H9 (cell line): ENCODE data around the gene TRPM8. TPM values are rescaled to one million over a fixed set of nuclear protein-coding genes. Genes with fewer than 3 reads are reported as not detected.

Experiments
- DNase-seq: peaks from one replicate; pipeline ENCODE4 v3.0.0-alpha.2; 2017
- H2AFZ ChIP-seq: one replicate; pipeline ENCODE4 v1.6.1; 2013; ENCODE audit warnings: mild to moderate bottlenecking, low read length, control low read depth, moderate library complexity
- H2AK5ac ChIP-seq: 2 replicates; pipeline ENCODE4 v1.6.1; 2013; ENCODE audit warnings: low read length, control low read depth, mixed read lengths; ENCODE audit not compliant: insufficient read length
- H2BK120ac ChIP-seq: one replicate; pipeline ENCODE4 v1.6.1; 2013; ENCODE audit warnings: low read depth, mild to moderate bottlenecking, low read length, control low read depth, inconsistent platforms; ENCODE audit not compliant: poor library complexity, severe bottlenecking
- H2BK12ac ChIP-seq: 2 replicates; pipeline ENCODE4 v1.6.1; 2013; ENCODE audit warnings: low read length, control low read depth, mixed read lengths, low read depth; ENCODE audit not compliant: insufficient read length
- H2BK15ac ChIP-seq: 2 replicates; pipeline ENCODE4 v1.6.1; 2013; ENCODE audit warnings: low read depth, low read length, control low read depth
- H2BK20ac ChIP-seq: one replicate; pipeline ENCODE4 v1.6.1; 2013; ENCODE audit warnings: low read depth, mild to moderate bottlenecking, low read length, control low read depth, inconsistent platforms; ENCODE audit not compliant: poor library complexity, severe bottlenecking
- H2BK5ac ChIP-seq: 2 replicates; pipeline ENCODE4 v1.6.1; 2013; ENCODE audit warnings: low read length, control low read depth, mixed read lengths; ENCODE audit not compliant: insufficient read length
- H3K14ac ChIP-seq: 2 replicates; pipeline ENCODE4 v1.6.1; 2013; ENCODE audit warnings: low read length, control low read depth; ENCODE audit not compliant: insufficient read depth
- H3K18ac ChIP-seq: 2 replicates; pipeline ENCODE4 v1.6.1; 2013; ENCODE audit warnings: low read depth, mild to moderate bottlenecking, mixed read lengths, low read length, control low read depth; ENCODE audit not compliant: insufficient read length
- H3K23ac ChIP-seq: 2 replicates; pipeline ENCODE4 v1.6.1; 2013; ENCODE audit warnings: low read length, control low read depth, mixed read lengths, low read depth; ENCODE audit not compliant: insufficient read length
- H3K23me2 ChIP-seq: 2 replicates; pipeline ENCODE4 v1.6.1; 2013; ENCODE audit warnings: low read depth, mild to moderate bottlenecking, mixed read lengths, low read length, control low read depth; ENCODE audit not compliant: insufficient read length, poor library complexity, severe bottlenecking
- H3K27ac ChIP-seq: 2 replicates; pipeline ENCODE4 v1.5.1; 2013; ENCODE audit warnings: low read length, control low read depth, mixed read lengths, low read depth; ENCODE audit not compliant: insufficient read length
- H3K27me3 ChIP-seq: 2 replicates; pipeline ENCODE4 v1.6.1; 2013; ENCODE audit warnings: low read length, control low read depth, inconsistent platforms; ENCODE audit not compliant: insufficient read depth
- H3K4ac ChIP-seq: 2 replicates; pipeline ENCODE4 v1.6.1; 2013; ENCODE audit warnings: low read depth, mild to moderate bottlenecking, control low read depth, inconsistent platforms, low read length, moderate library complexity
- H3K4me1 ChIP-seq: 2 replicates; pipeline ENCODE4 v1.6.1; 2013; ENCODE audit warnings: low read length, control low read depth, inconsistent platforms; ENCODE audit not compliant: insufficient read depth
- H3K4me2 ChIP-seq: 2 replicates; pipeline ENCODE4 v1.6.1; 2013; ENCODE audit warnings: low read length, control low read depth, mixed read lengths; ENCODE audit not compliant: insufficient read length, insufficient read depth
- H3K56ac ChIP-seq: 2 replicates; pipeline ENCODE4 v1.6.1; 2013; ENCODE audit warnings: low read depth, mild to moderate bottlenecking, mixed read lengths, low read length, control low read depth; ENCODE audit not compliant: insufficient read length
- H3K79me1 ChIP-seq: 2 replicates; pipeline ENCODE4 v1.6.1; 2013; ENCODE audit warnings: low read depth, mild to moderate bottlenecking, moderate library complexity, low read length, control low read depth, inconsistent platforms; ENCODE audit not compliant: insufficient read depth, poor library complexity, severe bottlenecking
- H3K79me2 ChIP-seq: 2 replicates; pipeline ENCODE4 v1.6.1; 2013; ENCODE audit warnings: low read length, control low read depth, inconsistent platforms; ENCODE audit not compliant: insufficient read depth
- H3K9ac ChIP-seq: 2 replicates; pipeline ENCODE4 v1.6.1; 2013; ENCODE audit warnings: low read length, control low read depth, mixed read lengths; ENCODE audit not compliant: insufficient read length; ENCODE audit errors: extremely low read depth
- H3K9me3 ChIP-seq: one replicate; pipeline ENCODE4 v1.6.1; 2013; ENCODE audit warnings: low read depth, low read length, inconsistent platforms; ENCODE audit not compliant: control insufficient read depth
- H3T11ph ChIP-seq: one replicate; pipeline ENCODE4 v1.6.1; 2013; ENCODE audit warnings: mild to moderate bottlenecking, low read length, control low read depth, inconsistent platforms
- H4K20me1 ChIP-seq: one replicate; pipeline ENCODE4 v1.6.1; 2013; ENCODE audit not compliant: control insufficient read depth, insufficient read length, insufficient read depth
- H4K5ac ChIP-seq: 2 replicates; pipeline ENCODE4 v1.6.1; 2013; ENCODE audit warnings: low read depth, mild to moderate bottlenecking, mixed read lengths, low read length, control low read depth; ENCODE audit not compliant: insufficient read length
- H4K8ac ChIP-seq: replicated peaks from 2 replicates; pipeline ENCODE4 v1.6.1; 2013; ENCODE audit warnings: low read length, control low read depth, mixed read lengths, low read depth; ENCODE audit not compliant: insufficient read length
- H4K91ac ChIP-seq: 2 replicates; pipeline ENCODE4 v1.6.1; 2013; ENCODE audit warnings: low read depth, mild to moderate bottlenecking, moderate library complexity, mixed read lengths, low read length, control low read depth; ENCODE audit not compliant: insufficient read length
- H3K27ac Mint-ChIP-seq, 3 experiments: 2 replicates in 2 of 3; 3 replicates in 1 of 3; pipeline ENCODE4 v1.8.0; 2020 to 2021; ENCODE audit warnings: mixed read lengths in 3 of 3, mild to moderate bottlenecking in 1 of 3, moderate library complexity in 1 of 3
- H3K27me3 Mint-ChIP-seq: 2 replicates; pipeline ENCODE4 v1.8.0; 2021; ENCODE audit warnings: low read depth, mild to moderate bottlenecking, moderate library complexity, mixed read lengths
- H3K36me3 Mint-ChIP-seq, 3 experiments: 2 replicates in 2 of 3; 3 replicates in 1 of 3; pipeline ENCODE4 v1.8.0; 2020 to 2021; ENCODE audit warnings: low read depth in 3 of 3, mixed read lengths in 3 of 3; ENCODE audit not compliant: insufficient read depth in 1 of 3
- H3K4me1 Mint-ChIP-seq, 2 experiments: 2 replicates each; pipeline ENCODE4 v1.8.0; 2020; ENCODE audit warnings: mixed read lengths in 2 of 2
- H3K4me3 Mint-ChIP-seq, 2 experiments: 2 replicates in 1 of 2; 3 replicates in 1 of 2; pipeline ENCODE4 v1.8.0; 2020 to 2021; ENCODE audit warnings: mild to moderate bottlenecking in 2 of 2, mixed read lengths in 2 of 2, moderate library complexity in 1 of 2
- H3K9me3 Mint-ChIP-seq, 2 experiments: 2 replicates in 1 of 2; 3 replicates in 1 of 2; pipeline ENCODE4 v1.8.0; 2020; ENCODE audit warnings: mild to moderate bottlenecking in 2 of 2, mixed read lengths in 2 of 2, moderate library complexity in 1 of 2
- WGBS: extraction: QIAGEN DNeasy Blood & Tissue Kit; methylation state at CpG from one replicate; pipeline ENCODE4 v1.1.7; 2013; ENCODE audit warnings: missing lambda C conversion rate, low lambda C conversion rate, mixed read lengths; ENCODE audit not compliant: insufficient read length; ENCODE audit errors: extremely low coverage; 5-methylcytosine and 5-hydroxymethylcytosine counted together
- total RNA-seq: library from RNA; stranded (reverse); gene quantifications from 2 replicates; pipeline ENCODE4 v1.2.1, GENCODE V29; 2021
- TF ChIP-seq, protein P1 (sequence below): fragments of 200-600 bp; sonication (generic); conservative IDR thresholded peaks from 3 replicates; pipeline ENCODE4 v1.8.0; 2021; ENCODE audit warnings: antibody characterized with exemption, mild to moderate bottlenecking

The TRPM8 gene
- total RNA-seq, 1 experiment from 2014 or later = 0.28 TPM

GRCh38 chr2:234058881-234059280 is 141.7 kb downstream of the TRPM8 start:
- TF ChIP-seq, protein P1, sequence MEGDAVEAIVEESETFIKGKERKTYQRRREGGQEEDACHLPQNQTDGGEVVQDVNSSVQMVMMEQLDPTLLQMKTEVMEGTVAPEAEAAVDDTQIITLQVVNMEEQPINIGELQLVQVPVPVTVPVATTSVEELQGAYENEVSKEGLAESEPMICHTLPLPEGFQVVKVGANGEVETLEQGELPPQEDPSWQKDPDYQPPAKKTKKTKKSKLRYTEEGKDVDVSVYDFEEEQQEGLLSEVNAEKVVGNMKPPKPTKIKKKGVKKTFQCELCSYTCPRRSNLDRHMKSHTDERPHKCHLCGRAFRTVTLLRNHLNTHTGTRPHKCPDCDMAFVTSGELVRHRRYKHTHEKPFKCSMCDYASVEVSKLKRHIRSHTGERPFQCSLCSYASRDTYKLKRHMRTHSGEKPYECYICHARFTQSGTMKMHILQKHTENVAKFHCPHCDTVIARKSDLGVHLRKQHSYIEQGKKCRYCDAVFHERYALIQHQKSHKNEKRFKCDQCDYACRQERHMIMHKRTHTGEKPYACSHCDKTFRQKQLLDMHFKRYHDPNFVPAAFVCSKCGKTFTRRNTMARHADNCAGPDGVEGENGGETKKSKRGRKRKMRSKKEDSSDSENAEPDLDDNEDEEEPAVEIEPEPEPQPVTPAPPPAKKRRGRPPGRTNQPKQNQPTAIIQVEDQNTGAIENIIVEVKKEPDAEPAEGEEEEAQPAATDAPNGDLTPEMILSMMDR = no peak
- H3K23me2 ChIP-seq = no peaks in the 10 kb centered on the region

More at GRCh38 chr2:234058881-234059280, 141.7 kb downstream of the TRPM8 start:
- Mint-ChIP-seq H3K4me1 (peaks cover 4 to 6% of the 10 kb centered on the region in 2 experiments; a peak in 2 of 4 replicates), H3K36me3 (peaks cover 0 to 2% (median 0%) of the 10 kb centered on the region in 3 experiments; a peak in 1 of 7 replicates), H3K27ac (no peak overlapping the region), H3K9me3 (no peaks in the 10 kb centered on the region; a peak in 2 of 5 replicates), H3K4me3 (no peak overlapping the region), H3K27me3 (peaks cover 3% of the 10 kb centered on the region; the same call in 1 of the 2 replicates)
- no peak overlapping the region for H2AK5ac ChIP-seq
- no peaks in the 10 kb centered on the region for H4K20me1 ChIP-seq
- H2BK15ac ChIP-seq = no peak overlapping the region
- no peak overlapping the region for H2BK120ac ChIP-seq
- no peak overlapping the region for H3K4ac ChIP-seq
- H2BK12ac ChIP-seq = no peak overlapping the region
- H3K27ac ChIP-seq = no peak overlapping the region
- WGBS = no CpG with 5 or more reads among the region's 4 CpGs
- no peak overlapping the region for H3K23ac ChIP-seq
- H2BK20ac ChIP-seq = no peak overlapping the region
- no peak overlapping the region for H3K9ac ChIP-seq
- no peaks in the 10 kb centered on the region for H3K4me1 ChIP-seq
- H3T11ph ChIP-seq = no peak overlapping the region
- no peak overlapping the region for H3K4me2 ChIP-seq
- no peaks in the 10 kb centered on the region for H3K79me1 ChIP-seq
- no peak overlapping the region for H4K91ac ChIP-seq
- no peaks in the 10 kb centered on the region for H3K27me3 ChIP-seq
- H3K14ac ChIP-seq = no peak overlapping the region
- no peak overlapping the region for H3K56ac ChIP-seq
- no peaks in the 10 kb centered on the region for H3K79me2 ChIP-seq
- no peaks in the 10 kb centered on the region for H3K9me3 ChIP-seq
- no peak overlapping the region for H2AFZ ChIP-seq
- no peak overlapping the region for H4K8ac ChIP-seq
- H3K18ac ChIP-seq = no peak overlapping the region
- no peak for DNase-seq
- no peak overlapping the region for H4K5ac ChIP-seq
- H2BK5ac ChIP-seq = no peak overlapping the region
